ENCODE results near the gene ATXN7L1. TPM values are rescaled to one million over a fixed set of nuclear protein-coding genes. Genes with fewer than 3 reads are reported as not detected.
A peak's percentile ranks its signal among the peaks of the same experiment; 100 is the strongest.
"Not testable (repeated sequence)": the region's sequence is repeated elsewhere in the genome, so short reads cannot be mapped to it uniquely, and the experiment has no call there.

ATXN7L1 gene
- total RNA-seq, 1 donor from 2014 or later: 16.0 TPM

- Mint-ChIP-seq H3K4me3 (no peak overlapping the region), H3K36me3 (peaks cover 22% of the 10 kb centered on the region), H3K27ac (no peak overlapping the region), H3K9me3 (peaks cover 5% of the 10 kb centered on the region), H3K27me3 (no peaks in the 10 kb centered on the region), H3K4me1 (ENCODE audit: unreplicated experiment) (no peaks in the 10 kb centered on the region)
- TF ChIP-seq, protein P1, sequence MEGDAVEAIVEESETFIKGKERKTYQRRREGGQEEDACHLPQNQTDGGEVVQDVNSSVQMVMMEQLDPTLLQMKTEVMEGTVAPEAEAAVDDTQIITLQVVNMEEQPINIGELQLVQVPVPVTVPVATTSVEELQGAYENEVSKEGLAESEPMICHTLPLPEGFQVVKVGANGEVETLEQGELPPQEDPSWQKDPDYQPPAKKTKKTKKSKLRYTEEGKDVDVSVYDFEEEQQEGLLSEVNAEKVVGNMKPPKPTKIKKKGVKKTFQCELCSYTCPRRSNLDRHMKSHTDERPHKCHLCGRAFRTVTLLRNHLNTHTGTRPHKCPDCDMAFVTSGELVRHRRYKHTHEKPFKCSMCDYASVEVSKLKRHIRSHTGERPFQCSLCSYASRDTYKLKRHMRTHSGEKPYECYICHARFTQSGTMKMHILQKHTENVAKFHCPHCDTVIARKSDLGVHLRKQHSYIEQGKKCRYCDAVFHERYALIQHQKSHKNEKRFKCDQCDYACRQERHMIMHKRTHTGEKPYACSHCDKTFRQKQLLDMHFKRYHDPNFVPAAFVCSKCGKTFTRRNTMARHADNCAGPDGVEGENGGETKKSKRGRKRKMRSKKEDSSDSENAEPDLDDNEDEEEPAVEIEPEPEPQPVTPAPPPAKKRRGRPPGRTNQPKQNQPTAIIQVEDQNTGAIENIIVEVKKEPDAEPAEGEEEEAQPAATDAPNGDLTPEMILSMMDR (conservative IDR thresholded peaks at IDR 0.05): no peak
- no peak for DNase-seq (ENCODE audit: extremely low spot score, unreplicated experiment)
Observed at GRCh38 chr7:105698531-105698930, 177.9 kb downstream of the ATXN7L1 start.

DNA sequence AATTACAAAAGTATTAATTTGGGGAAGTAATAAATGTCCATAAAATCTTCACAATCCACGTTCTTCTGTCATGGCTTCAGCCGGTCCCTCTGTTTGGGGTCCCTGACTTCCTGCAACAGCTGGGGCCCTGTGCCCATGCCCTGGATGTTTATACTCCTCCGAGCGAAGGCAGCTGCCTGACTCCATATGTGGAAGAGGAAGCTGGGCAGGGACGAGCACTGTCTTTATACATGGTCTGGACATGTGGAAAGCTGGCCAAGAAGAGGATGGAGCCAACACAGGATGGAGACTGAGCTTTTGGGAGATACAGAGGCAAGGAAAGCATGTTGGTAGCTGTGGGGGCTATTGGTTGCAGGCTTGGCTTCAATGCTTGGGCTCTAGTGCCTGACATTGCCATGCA is 178.6 kb downstream of the ATXN7L1 start:
- H3K4me1 Mint-ChIP-seq (ENCODE audit: unreplicated experiment): no peaks in the 10 kb centered on the region
- TF ChIP-seq, protein P1 (conservative IDR thresholded peaks at IDR 0.05): no peak
- no peak overlapping the region for H3K27ac Mint-ChIP-seq
- H3K9me3 Mint-ChIP-seq: peaks cover 5% of the 10 kb centered on the region
- peaks cover 23% of the 10 kb centered on the region for H3K36me3 Mint-ChIP-seq
- DNase-seq (ENCODE audit: extremely low spot score, unreplicated experiment): no peak
- no peaks in the 10 kb centered on the region for H3K27me3 Mint-ChIP-seq
- no peak overlapping the region for H3K4me3 Mint-ChIP-seq

GRCh38 chr7:105697169-105697568 is 179.2 kb downstream of the ATXN7L1 start:
- DNase-seq (ENCODE audit: extremely low spot score, unreplicated experiment); H3K27ac Mint-ChIP-seq; H3K4me1 Mint-ChIP-seq (ENCODE audit: unreplicated experiment); H3K9me3 Mint-ChIP-seq; H3K4me3 Mint-ChIP-seq; H3K27me3 Mint-ChIP-seq: not testable (repeated sequence)
- peaks cover 23% of the 10 kb centered on the region for H3K36me3 Mint-ChIP-seq

DNA sequence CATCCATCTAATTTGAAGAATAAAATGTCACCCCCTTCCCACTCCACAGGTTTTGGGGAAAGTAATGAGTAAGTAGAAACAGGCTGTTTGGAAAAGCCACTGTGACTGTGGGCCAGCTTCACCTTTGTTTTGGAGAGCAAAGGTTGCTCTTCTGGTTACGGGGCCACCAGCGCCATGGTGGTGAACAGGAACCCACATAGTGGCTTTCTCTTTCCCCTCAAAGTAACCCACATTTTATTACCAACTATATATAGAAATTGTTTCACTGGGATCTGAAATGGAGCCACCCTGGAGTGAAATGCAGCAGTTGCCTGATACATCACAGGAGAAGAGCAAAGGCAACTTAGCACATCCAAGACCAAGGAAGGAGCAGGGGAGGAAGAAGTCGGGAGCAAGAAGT is 182.8 kb downstream of the ATXN7L1 start:
- peaks cover 5% of the 10 kb centered on the region for H3K9me3 Mint-ChIP-seq
- H3K27me3 Mint-ChIP-seq: peaks cover 5% of the 10 kb centered on the region
- peaks cover 23% of the 10 kb centered on the region for H3K36me3 Mint-ChIP-seq
- TF ChIP-seq, protein P1 (conservative IDR thresholded peaks at IDR 0.05): no peak
- H3K27ac Mint-ChIP-seq: no peak overlapping the region
- no peak overlapping the region for H3K4me3 Mint-ChIP-seq
- peaks cover 18% of the 10 kb centered on the region for H3K4me1 Mint-ChIP-seq (ENCODE audit: unreplicated experiment)
- no peak for DNase-seq (ENCODE audit: extremely low spot score, unreplicated experiment)

DNA sequence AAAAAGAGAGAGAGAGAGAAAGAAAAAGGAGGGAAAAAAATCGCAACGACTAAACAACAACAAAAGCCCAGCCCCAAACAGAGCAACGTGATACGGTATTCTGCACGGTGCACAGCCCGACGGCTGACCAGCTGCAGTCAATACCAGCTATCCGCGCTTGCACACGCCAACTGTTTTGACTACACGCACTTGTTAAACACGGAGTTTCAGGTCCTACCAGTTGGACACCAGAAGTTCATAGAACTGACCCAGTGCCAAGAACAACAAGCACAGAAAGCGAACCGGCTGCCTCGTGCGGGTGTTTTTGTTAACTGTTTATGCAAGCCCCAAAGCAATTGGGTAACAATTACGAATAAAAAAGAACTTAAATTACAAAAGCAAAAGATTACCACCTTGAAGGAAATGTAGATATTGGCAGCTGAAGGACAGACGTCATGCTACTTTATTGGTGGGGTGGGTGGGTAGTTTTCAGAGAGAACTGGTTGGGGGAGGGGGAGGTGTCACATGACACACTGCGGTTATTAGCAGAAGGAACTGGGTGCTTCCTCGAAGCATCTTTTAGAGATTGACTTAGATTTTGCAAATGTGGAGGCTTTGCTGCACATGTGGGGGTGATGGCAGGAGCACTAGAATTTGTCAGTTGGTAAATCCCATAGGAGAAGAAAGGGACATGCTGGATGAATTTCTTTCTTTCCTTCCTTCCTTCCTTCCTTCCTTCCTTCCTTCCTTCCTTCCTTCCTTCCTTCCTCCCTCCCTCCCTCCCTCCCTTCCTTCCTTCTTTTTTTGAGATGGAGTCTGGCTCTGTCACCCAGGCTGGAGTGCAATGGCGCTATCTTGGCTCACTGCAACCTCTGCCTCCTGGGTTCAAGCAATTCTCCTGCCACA is 184.5 kb downstream of the ATXN7L1 start:
- no peak for DNase-seq (ENCODE audit: extremely low spot score, unreplicated experiment)
- H3K4me3 Mint-ChIP-seq: peak overlapping the region; percentile 84
- peaks cover 18% of the 10 kb centered on the region for H3K36me3 Mint-ChIP-seq
- peak overlapping the region; percentile 32 for H3K27ac Mint-ChIP-seq
- TF ChIP-seq, protein P1 (conservative IDR thresholded peaks at IDR 0.05): no peak
- H3K27me3 Mint-ChIP-seq: peaks cover 5% of the 10 kb centered on the region
- H3K9me3 Mint-ChIP-seq: no peaks in the 10 kb centered on the region
- peaks cover 18% of the 10 kb centered on the region for H3K4me1 Mint-ChIP-seq (ENCODE audit: unreplicated experiment)

- H3K4me3 Mint-ChIP-seq: peak overlapping the region; percentile 84
- no peaks in the 10 kb centered on the region for H3K9me3 Mint-ChIP-seq
- TF ChIP-seq, protein P1 (conservative IDR thresholded peaks at IDR 0.05): no peak
- peaks cover 5% of the 10 kb centered on the region for H3K27me3 Mint-ChIP-seq
- H3K36me3 Mint-ChIP-seq: peaks cover 11% of the 10 kb centered on the region
- H3K4me1 Mint-ChIP-seq (ENCODE audit: unreplicated experiment): peaks cover 18% of the 10 kb centered on the region
- DNase-seq (ENCODE audit: extremely low spot score, unreplicated experiment): no peak
- H3K27ac Mint-ChIP-seq: peak overlapping the region; percentile 32
Observed at GRCh38 chr7:105691082-105691679, 185.2 kb downstream of the ATXN7L1 start.

Measured in type B pancreatic cell (in vitro differentiated cells).